Tibial nerve (tissue), 4 donors: ENCODE measurements around the gene ABCC8. TPM values are rescaled to one million over a fixed set of nuclear protein-coding genes. Genes with fewer than 3 reads are reported as not detected.

ENCODE experiments used
- DNase-seq, 2 donors: peaks; one replicate each; pipeline ENCODE4 v3.0.0-alpha.2; 2019; ENCODE audit warnings: low spot score in 2 of 2
- H3K27ac ChIP-seq, 4 donors: fragments of 200-600 bp; sonication (generic) in 3 of 4; one replicate each; pipeline ENCODE4 v1.5.1; 2017 to 2019; ENCODE audit warnings: mild to moderate bottlenecking in 1 of 4
- H3K27me3 ChIP-seq, 2 donors: fragments of 200-600 bp; sonication (generic) in 1 of 2; one replicate each; pipeline versions ENCODE4 v1.5.1 to v1.6.0; 2017 to 2019
- H3K36me3 ChIP-seq, 3 donors: fragments of 200-600 bp; sonication (generic); one replicate each; pipeline ENCODE4 v1.5.1; 2018 to 2019
- H3K4me1 ChIP-seq, 4 donors: fragments of 200-600 bp; sonication (generic) in 3 of 4; one replicate each; pipeline ENCODE4 v1.5.1; 2017 to 2019
- H3K4me3 ChIP-seq, 4 donors: fragments of 200-600 bp; sonication (generic) in 3 of 4; one replicate each; pipeline ENCODE4 v1.5.1; 2017 to 2019; ENCODE audit warnings: mild to moderate bottlenecking in 1 of 4, moderate library complexity in 1 of 4
- H3K9me3 ChIP-seq, 4 donors: fragments of 200-600 bp; sonication (generic) in 3 of 4; one replicate each; pipeline ENCODE4 v1.5.1; 2017 to 2019
- EP300 ChIP-seq, 2 donors: sonication (generic); formaldehyde crosslinking; IDR thresholded peaks; one replicate each; pipeline ENCODE4 v1.6.1; 2017; ENCODE audit warnings: antibody characterized with exemption in 2 of 2, mild to moderate bottlenecking in 1 of 2
- POLR2A ChIP-seq, 2 donors: fragments of 450-650 bp; IDR thresholded peaks; one replicate each; pipeline ENCODE4 v1.6.1; 2017; ENCODE audit warnings: antibody characterized with exemption in 2 of 2, mild to moderate bottlenecking in 2 of 2, moderate library complexity in 2 of 2
- WGBS, 2 donors: methylation state at CpG; one replicate each; pipeline ENCODE4 v1.1.5; 2018; 5-methylcytosine and 5-hydroxymethylcytosine counted together
- total RNA-seq, 4 donors: library from RNA; depleted of rRNA; stranded (reverse); fragments of >200 nt; gene quantifications; one replicate each; pipeline ENCODE4 v1.1.0, GENCODE V29; 2016
- TF ChIP-seq, protein P1 (sequence below), 5 experiments: fragments of 200-600 bp in 3 of 5; fragments of 450-650 bp in 2 of 5; sonication (generic) in 3 of 5; IDR thresholded peaks; one replicate each; pipeline ENCODE4 v1.5.1; 2016 to 2019; ENCODE audit warnings: antibody characterized with exemption in 5 of 5, mild to moderate bottlenecking in 3 of 5, moderate library complexity in 2 of 5

The ABCC8 gene
- total RNA-seq, 4 donors from 2014 or later: 1.3 to 8.6 (median 5.1) TPM

DNA sequence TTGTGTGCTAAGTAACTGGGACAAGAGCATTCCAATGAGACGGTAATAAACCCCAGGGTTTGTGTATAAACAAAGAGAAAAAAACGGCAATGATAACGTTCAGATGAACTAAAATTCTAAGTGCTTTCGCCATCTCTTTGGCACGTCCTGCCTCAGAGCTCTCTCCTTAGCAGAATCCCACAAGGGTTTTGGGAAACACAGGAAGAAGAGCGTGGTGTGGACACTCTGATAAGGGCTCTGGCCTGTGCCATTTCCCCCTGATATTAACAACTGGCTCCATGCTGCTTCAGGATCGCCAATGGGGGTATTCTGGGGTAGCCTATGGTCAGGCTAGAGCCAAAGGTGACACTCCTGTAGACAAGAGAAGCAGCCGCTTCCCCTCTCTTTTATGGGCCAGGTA, 18.4 kb downstream of the ABCC8 start:
- H3K27me3 ChIP-seq: no peaks in the 10 kb centered on the region
- 49 to 53% methylated on average over 8 of the region's 8 CpGs for WGBS, 2 donors
- H3K36me3 ChIP-seq: no peaks in the 10 kb centered on the region
- no peaks in the 10 kb centered on the region for H3K9me3 ChIP-seq
- DNase-seq: no peak
- H3K27ac ChIP-seq: no peak overlapping the region
- TF ChIP-seq, protein P1, sequence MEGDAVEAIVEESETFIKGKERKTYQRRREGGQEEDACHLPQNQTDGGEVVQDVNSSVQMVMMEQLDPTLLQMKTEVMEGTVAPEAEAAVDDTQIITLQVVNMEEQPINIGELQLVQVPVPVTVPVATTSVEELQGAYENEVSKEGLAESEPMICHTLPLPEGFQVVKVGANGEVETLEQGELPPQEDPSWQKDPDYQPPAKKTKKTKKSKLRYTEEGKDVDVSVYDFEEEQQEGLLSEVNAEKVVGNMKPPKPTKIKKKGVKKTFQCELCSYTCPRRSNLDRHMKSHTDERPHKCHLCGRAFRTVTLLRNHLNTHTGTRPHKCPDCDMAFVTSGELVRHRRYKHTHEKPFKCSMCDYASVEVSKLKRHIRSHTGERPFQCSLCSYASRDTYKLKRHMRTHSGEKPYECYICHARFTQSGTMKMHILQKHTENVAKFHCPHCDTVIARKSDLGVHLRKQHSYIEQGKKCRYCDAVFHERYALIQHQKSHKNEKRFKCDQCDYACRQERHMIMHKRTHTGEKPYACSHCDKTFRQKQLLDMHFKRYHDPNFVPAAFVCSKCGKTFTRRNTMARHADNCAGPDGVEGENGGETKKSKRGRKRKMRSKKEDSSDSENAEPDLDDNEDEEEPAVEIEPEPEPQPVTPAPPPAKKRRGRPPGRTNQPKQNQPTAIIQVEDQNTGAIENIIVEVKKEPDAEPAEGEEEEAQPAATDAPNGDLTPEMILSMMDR (IDR thresholded peaks at IDR 0.05): no peak
- TF ChIP-seq POLR2A (IDR thresholded peaks at IDR 0.05) (no peak), EP300 (IDR thresholded peaks at IDR 0.05) (no peak)
- no peak overlapping the region for H3K4me3 ChIP-seq
- peaks cover 0 to 5% (median 0%) of the 10 kb centered on the region in 4 donors for H3K4me1 ChIP-seq

DNA sequence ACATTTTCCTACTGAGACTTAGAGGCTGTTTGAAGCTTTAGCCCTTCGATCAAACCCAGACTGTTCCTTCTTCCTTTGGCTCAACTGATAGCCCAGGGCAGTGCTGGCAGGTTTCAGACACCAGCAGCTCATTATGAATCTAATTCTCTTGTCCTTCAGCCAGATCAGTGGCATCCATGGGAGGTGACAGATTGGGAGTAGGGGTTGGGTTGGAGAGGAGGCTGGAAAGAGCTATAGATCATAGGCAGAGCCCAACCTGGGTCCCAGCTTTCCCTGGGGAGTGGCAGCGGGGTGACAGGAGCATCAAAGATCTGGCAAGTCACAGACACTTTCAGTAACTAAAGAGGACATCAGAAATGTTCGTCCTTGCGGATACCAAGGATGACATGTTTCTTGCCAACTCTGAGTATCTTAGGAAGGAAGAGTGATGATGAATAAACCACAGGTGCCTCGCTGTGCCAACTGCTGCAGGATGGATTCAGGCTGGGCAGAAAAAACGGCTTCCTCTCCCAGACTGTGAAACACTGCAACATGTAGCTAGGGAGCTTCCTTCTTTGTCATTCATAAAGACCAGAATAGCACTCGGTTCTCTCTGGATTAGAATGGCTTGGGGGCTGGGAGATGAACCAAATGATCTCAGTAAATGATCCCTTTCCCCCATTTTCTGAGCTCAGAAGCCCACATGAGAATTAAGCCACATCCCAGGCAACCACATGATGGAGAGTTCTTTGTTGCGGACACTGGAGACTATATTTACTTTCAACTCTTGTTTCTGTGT, 19.1 kb downstream of the ABCC8 start:
- H3K27me3 ChIP-seq: no peaks in the 10 kb centered on the region
- no peak for DNase-seq
- H3K9me3 ChIP-seq: no peaks in the 10 kb centered on the region
- no peaks in the 10 kb centered on the region for H3K36me3 ChIP-seq
- TF ChIP-seq POLR2A (IDR thresholded peaks at IDR 0.05): no peak
- TF ChIP-seq EP300 (IDR thresholded peaks at IDR 0.05): no peak
- TF ChIP-seq, protein P1 (IDR thresholded peaks at IDR 0.05): no peak
- 68 to 71% methylated on average over 8 of the region's 8 CpGs for WGBS, 2 donors
- no peak overlapping the region for H3K4me3 ChIP-seq
- peaks cover 0 to 5% (median 0%) of the 10 kb centered on the region in 4 donors for H3K4me1 ChIP-seq
- no peak overlapping the region for H3K27ac ChIP-seq

DNA sequence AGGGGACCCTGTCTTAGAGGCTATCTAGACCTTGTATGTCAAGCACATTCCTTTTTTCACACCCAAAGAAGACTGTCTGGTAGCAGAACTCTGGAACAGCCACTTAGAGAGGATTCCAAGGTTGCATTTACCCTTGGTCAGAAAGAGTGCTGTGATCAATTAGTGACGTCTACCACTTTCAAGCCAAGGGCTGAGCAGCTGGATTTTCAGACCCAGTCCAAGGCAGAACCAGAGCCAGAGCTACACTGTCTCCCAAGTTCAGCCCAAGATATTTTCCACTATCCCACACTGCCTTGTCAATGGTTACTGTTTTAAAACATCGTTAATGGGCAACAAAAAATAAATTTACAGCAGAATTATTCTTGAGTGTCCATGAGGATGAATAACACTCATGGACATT, 24.0 kb downstream of the ABCC8 start:
- Histone ChIP-seq H3K9me3 (no peaks in the 10 kb centered on the region), H3K27me3 (no peaks in the 10 kb centered on the region), H3K4me3 (no peak overlapping the region), H3K36me3 (no peaks in the 10 kb centered on the region), H3K4me1 (no peaks in the 10 kb centered on the region), H3K27ac (no peak overlapping the region)
- no peak for TF ChIP-seq EP300 (IDR thresholded peaks at IDR 0.05)
- TF ChIP-seq, protein P1 (IDR thresholded peaks at IDR 0.05): no peak
- TF ChIP-seq POLR2A (IDR thresholded peaks at IDR 0.05): no peak
- WGBS, 2 donors: 80 to 92% methylated on average over 2 of the region's 2 CpGs
- no peak for DNase-seq

DNA sequence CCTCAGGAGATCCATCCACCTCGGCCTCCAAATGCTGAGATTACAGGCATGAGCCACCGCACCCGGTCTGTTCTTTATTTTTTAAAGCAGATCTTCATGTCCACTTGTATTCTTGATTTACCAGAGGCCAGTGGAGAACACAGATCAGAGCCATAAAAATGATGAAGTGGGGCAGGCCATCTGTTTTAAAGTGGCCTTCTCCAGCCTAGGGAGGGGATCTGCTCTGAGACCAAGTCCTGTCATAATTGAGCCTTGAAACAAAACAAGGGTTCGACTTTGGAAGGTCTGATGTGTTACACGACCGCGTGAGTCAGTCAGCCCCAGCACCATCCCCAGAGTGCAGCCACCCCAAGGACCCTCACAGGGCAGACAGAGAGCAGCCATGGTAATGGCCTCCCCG, 27.5 kb downstream of the ABCC8 start:
- H3K9me3 ChIP-seq: no peaks in the 10 kb centered on the region
- TF ChIP-seq EP300 (IDR thresholded peaks at IDR 0.05) (no peak), POLR2A (IDR thresholded peaks at IDR 0.05) (no peak)
- TF ChIP-seq, protein P1 (IDR thresholded peaks at IDR 0.05): no peak
- no peaks in the 10 kb centered on the region for H3K4me1 ChIP-seq
- WGBS, 2 donors: 69 to 76% methylated on average over 8 of the region's 8 CpGs
- no peak for DNase-seq
- H3K27me3 ChIP-seq: no peaks in the 10 kb centered on the region
- no peak overlapping the region for H3K27ac ChIP-seq
- no peak overlapping the region for H3K4me3 ChIP-seq
- no peaks in the 10 kb centered on the region for H3K36me3 ChIP-seq

DNA sequence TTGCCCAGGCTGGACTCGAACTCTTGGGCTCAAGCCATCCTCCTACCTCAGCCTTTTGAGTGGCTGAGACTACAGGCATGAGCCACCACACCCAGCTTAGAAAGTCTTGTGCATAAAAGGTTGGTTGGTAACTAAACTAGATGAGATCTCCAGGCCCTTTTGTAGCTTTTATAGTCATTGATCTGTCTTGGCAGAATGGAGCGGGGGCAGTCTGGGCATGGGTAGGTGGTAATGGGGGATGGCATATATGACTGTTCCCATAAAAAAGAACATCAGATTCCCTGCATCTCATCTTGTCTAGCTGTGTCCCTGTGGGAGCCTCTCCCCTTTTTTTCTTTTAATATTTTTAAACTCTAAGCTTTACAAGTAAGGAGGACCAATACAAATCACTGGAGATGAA, 30.2 kb downstream of the ABCC8 start:
- Histone ChIP-seq H3K9me3 (no peaks in the 10 kb centered on the region), H3K4me1 (no peaks in the 10 kb centered on the region), H3K27me3 (no peaks in the 10 kb centered on the region), H3K36me3 (no peaks in the 10 kb centered on the region), H3K4me3 (no peak overlapping the region), H3K27ac (no peak overlapping the region)
- no peak for DNase-seq
- no peak for TF ChIP-seq EP300 (IDR thresholded peaks at IDR 0.05)
- TF ChIP-seq POLR2A (IDR thresholded peaks at IDR 0.05): no peak
- TF ChIP-seq, protein P1 (IDR thresholded peaks at IDR 0.05): no peak
- WGBS, 2 donors: 83 to 89% methylated on average over 2 of the region's 2 CpGs
